ENCODE results near the gene AP5S1.

- TF ChIP-seq CTCF (IDR thresholded peaks at IDR 0.05) = no peak
- TF ChIP-seq POLR2A (IDR thresholded peaks at IDR 0.05) = no peak
These were observed 17.7 kb upstream of the AP5S1 start for GRCh38 chr20:3802524-3803239.

Measured in vagina (tissue), 2 donors.